CD4-positive, alpha-beta T cell treated with Interleukin-4 for 1 hour (primary cell): ENCODE data around the gene RUNDC1.
"Not testable (repeated sequence)": the region's sequence is repeated elsewhere in the genome, so short reads cannot be mapped to it uniquely, and the experiment has no call there.

Source experiments
- DNase-seq, 2 donors: peaks; one replicate each; pipeline ENCODE4 v3.0.0-alpha.2; 2020 to 2022

RUNDC1 gene

DNA sequence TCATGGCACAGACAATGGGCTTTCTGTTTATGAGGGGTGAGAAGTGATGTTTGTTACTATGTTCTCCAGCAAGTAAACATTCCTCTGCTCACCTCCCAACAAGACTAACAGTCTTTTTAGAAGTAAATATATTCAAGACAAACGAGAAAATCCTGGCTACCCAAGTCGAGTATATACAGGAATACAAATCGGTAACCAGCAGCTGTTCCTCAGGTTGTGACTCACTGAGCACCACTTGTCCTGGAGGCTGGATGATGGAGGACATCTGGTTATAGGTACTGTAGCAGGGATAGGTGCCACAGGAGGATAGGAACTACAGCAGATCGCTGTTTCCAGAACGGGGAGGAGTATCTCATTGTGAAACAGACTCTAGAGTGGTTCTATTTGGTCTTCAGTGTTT is 12.5 kb downstream of the RUNDC1 start:
- no peak for DNase-seq

DNA sequence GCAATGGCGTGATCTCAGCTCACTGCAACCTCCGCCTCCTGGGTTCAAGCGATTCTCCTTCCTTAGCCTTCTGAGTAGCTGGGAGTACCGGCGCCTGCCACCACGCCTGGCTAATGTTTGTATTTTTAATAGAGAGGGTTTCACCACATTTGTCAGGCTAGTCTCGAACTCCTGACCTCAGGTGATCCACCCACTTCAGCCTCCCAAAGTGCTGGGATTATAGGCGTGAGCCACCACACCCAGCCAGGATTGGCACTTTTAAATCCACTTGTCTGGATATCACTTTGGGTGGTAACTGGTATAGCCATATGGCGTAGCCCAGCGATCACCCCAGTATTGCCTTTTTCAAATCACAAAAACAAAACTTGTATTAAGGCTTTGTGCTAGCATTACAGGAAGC is 13.5 kb downstream of the RUNDC1 start:
- not testable (repeated sequence) for DNase-seq

DNA sequence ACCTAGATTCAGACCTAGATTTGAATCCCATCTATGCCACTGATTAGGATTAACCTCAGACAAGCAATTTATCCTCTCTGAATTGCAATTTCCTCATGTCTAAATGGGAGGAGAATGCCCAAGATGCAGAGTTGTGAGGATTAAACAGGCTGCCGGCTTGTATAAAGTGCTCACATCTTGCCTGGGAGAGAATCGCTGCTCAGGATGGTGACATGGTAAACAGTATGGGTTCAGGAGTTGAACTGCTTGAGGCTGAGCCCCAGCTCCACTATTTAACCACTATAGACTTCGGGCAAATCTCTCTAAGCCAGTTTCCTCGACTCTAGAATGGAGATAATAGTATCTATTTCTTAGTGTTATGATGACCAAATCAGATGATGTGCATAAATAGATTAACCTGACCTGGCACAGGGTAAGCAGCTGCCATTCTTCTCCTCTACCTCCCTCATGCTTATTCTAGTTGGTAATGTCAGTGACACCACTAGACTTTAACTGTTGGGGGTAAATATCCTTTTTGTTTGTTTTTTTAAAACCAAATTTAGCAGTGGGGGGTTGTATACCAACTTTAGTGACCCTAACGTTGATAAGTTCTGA is 17.1 kb downstream of the RUNDC1 start:
- DNase-seq, result no peak

DNA sequence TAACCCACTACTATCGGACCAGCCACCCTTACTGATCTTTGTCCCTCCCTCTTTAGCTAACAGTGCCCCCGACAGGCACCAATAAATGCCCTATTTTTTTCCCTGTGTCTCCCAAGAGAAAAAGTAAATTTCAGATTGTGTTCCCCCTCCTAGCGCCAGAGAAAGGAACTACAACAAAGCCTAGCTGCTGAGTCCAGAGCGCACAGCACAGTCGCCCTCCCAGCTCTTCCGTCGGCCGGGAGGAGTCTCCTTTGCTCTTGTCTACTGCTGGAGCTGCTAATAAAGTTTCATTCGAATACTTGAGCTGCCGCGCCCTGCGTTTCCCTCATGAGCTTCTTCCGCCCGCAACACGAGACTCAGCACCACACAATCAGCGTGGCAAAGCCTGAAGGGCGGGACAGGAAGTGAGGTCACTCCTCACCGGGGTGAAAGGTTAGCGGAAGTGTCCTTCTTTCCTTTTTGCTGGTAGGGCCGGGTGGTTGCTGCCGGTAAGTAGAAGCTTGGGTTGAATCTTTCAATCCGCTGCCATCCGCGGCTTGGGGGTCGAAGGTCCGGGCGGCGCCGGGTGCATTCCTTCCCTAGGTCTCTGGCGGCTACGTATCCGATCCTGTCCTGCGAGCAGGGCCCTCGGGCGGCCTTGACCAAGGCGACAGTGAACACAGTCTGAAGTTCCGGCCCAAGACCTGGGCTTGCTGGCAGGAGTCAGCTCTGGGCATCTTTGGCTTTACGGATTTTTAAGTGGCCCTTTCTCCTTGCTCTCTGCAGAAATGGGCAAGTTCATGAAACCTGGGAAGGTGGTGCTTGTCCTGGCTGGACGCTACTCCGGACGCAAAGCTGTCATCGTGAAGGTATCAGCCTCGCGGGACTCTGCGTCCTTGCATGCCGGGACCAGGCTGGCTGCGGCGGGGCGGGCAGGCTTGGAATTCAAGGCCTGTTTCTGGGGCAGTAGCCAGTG is 17.9 kb downstream of the RUNDC1 start, which contains the start of gene RPL27:
RPL27 (plus strand) TSS at position 436 of the 955 bp plus-strand sequence; CDS start at position 768, 332 bp downstream.
- DNase-seq, result peak; percentile 99

DNA sequence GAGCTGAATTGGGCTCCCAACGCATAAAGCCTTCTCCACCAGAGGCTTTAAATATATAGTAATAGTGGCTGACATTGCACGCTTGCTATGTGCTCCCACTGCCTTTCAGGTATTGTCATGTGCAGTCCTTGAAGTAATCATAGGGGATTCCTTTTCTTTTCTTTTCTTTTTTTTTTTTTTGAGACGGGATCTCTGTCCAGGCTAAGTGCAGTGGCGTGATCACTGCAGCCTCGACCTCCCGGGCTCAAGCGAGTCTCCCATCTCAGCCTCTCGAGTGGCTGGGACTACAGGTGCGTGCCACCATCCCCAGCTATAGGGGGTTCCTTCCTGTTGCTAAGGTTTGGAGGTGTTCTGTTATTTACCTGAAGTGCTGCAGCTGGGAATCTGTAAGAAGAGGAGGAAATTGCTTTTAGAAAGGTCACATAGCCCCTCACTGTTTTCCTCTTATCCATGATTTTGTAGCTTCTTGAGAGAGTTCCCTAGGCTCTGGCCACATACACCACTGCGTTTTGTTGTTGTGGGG is 18.7 kb downstream of the RUNDC1 start:
- DNase-seq, result no peak

DNA sequence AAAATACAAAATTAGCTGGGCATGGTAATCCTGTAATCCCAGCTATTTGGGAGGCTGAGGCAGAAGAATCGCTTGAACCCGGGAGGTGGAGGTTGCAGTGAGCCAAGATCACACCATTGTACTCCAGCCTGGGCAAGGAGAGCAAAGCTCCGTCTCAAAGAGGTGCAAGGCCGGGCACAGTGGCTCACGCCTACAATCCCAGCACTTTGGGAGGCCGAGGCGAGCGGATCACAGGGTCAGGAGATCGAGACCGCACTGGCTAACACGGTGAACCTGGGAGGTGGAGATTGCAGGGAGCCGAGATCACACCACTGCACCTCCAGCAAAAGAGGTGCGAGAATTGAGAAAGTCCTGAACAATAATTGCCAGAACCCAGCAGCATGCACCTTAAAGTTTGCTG is 20.5 kb downstream of the RUNDC1 start:
- DNase-seq, result not testable (repeated sequence)

DNA sequence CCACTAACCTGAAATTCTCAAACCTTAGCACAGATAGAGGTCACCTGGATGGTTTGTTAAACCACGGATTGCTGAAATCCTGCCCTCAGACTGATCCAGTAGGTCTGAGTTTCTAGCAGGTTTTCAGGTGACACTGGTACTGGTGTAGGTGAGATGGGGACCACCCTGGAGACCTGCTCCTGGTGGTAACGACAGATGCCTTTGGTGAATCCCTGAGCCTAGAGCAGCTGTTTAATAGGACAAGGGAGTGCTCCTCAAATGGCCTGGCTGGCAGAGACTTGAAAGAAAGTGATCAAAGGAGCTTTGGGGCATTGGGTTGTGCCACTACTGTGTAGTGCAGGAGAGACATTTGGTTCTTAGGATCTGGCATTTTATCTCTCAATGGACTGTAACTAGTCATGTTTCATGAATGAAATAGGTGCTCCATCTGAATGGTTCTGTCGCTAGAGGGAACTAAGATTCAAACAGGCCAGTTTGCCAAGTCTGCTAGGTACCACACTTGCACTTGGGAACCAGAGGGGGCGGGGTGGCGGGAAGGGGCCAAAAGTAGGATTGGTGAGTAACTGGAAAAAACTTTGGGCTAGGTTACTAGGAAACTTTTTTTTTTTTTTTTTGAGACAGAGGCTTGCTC is 23.3 kb downstream of the RUNDC1 start:
- no peak for DNase-seq

DNA sequence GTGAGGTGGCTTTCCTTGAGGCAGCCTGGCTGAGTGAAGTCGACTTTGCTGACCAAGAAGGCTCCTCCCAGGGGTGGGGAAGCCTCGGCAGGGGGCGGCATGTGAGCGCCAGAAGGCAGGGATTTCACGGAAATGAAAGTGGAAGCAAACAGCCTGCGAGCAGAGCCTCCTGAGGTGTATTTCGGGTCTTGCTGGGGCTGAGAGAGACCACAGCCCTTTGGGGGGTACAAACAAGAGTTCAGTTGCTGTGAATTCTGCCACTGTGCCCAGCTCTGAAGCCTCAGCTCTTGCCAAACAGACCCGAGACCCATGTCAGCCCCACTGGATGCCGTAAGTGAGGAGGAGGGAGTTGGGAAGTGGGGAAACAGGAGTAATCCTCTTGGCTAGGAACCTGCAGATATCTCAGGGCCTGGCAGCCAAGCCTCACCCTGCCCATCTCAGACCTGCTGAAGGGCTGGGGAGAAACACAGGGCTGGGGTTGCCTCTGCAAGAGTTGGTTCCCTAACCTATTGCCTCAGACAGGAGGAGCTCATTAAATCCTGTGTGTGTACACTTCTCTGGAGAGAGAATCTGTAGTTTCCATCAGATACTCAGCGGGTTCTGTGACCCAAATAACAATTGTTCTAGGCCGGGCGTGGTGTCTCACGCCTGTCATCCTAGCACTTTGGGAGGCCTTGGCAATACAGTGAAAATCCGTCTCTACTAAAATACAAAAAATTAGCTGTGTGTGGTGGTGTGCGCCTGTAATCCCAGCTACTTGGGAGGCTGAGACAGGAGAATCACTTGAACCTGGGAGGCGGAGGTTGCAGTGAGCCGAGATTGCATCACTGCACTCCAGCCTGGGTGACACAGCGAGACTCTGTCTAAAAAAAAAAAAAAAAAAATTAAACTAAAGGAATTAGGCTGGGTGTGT is 26.5 kb downstream of the RUNDC1 start, which contains the start of gene IFI35:
IFI35 (plus strand) TSS at position 146 of the 913 bp plus-strand sequence; CDS start at position 310, 164 bp downstream.
- peak; percentile 87 to 88 for DNase-seq

DNA sequence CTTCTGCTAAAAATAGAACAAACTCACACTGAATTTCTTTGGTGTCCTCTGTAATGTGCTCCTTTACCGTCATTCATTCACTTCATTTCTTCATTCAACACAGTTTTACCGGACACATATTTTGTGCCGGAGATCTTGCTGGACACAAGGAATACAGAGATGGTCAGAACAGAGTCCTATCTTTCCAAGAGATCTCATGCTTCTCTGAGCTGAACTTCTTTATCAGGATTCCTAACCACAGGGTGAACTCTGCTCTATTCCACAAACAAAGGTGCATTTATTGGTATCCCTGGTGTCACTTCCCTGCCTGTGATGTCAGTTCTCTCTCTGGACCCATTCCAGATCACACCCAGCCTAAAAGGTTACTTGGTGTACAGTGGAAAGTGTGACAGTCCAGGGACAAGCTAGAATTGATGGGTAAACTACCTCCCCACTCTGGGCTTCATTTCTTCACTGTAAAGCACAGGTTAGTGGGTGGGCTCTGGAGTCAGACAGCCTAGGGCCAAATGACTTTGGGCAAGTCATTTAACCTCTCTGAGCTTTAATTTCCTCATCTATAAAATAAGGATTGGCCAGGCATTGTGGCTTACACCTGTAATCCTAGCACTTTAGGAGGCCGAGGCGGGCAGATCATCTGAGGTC is 30.4 kb downstream of the RUNDC1 start:
- no peak for DNase-seq

DNA sequence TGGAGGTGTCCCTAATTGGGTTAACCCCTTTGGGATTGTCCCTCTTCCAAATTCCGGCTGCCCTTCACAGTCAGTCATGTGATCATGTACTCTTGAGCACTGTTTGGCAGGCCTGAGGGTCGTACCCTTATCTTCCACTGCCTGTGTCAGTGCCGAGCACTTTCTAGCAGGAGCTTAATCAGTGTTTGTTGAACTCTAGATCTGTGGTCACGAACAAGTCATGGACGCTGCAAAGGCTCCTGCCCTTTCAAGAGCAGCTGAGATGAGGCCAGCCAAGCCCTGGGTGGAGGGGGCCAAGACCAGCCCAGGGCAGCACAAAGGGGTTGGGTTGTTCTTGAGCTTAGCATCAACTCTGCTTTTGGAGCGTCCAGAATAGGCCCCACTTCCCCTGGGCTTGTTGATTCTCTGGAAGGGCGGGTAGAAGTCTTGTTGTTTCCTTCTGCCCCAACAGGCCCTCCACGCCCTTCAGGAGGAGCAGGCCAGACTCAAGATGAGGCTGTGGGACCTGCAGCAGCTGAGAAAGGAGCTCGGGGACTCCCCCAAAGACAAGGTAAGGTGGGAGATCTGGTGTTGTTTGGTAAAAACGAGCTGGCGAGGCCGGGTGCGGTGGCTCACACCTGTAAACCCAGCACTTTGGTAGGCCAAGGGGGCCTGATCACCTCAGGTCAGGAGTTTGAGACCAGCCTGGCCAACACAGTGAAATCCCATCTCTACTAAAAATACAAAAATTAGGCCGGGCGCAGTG is 31.5 kb downstream of the RUNDC1 start:
- DNase-seq, result no peak

DNA sequence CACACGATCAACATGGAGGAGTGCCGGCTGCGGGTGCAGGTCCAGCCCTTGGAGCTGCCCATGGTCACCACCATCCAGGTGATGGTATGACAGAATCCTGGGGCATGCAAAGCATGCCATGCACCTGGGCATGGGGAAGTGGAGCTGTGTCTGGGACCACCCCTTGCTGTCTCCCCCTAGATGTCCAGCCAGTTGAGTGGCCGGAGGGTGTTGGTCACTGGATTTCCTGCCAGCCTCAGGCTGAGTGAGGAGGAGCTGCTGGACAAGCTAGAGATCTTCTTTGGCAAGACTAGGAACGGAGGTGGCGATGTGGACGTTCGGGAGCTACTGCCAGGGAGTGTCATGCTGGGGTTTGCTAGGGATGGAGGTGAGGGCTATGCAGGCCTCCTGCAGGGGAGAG is 32.9 kb downstream of the RUNDC1 start:
- no peak for DNase-seq

DNA sequence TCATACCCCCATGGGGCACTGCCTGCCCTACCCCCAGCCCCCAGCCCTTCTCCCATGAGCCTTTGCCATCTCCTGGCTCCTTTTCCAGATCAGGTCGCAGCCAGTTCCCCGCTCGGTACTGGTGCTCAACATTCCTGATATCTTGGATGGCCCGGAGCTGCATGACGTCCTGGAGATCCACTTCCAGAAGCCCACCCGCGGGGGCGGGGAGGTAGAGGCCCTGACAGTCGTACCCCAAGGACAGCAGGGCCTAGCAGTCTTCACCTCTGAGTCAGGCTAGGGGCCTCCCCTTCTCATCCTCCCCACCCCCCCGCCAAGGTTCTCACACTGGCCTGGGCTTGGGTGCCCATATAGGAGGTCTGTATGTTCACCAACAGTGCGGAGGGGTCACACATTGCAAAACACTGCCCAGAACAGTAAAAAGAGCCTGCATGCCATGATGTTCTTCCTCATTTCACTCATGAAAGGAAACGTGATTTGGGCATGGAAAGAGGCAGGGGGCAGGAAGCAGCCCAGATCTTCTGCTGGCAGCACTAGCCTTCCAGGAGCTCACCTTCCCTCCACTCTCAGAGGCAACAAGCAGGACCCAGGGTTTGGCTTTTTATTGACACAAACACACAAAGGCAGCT is 33.8 kb downstream of the RUNDC1 start:
- DNase-seq, result no peak

DNA sequence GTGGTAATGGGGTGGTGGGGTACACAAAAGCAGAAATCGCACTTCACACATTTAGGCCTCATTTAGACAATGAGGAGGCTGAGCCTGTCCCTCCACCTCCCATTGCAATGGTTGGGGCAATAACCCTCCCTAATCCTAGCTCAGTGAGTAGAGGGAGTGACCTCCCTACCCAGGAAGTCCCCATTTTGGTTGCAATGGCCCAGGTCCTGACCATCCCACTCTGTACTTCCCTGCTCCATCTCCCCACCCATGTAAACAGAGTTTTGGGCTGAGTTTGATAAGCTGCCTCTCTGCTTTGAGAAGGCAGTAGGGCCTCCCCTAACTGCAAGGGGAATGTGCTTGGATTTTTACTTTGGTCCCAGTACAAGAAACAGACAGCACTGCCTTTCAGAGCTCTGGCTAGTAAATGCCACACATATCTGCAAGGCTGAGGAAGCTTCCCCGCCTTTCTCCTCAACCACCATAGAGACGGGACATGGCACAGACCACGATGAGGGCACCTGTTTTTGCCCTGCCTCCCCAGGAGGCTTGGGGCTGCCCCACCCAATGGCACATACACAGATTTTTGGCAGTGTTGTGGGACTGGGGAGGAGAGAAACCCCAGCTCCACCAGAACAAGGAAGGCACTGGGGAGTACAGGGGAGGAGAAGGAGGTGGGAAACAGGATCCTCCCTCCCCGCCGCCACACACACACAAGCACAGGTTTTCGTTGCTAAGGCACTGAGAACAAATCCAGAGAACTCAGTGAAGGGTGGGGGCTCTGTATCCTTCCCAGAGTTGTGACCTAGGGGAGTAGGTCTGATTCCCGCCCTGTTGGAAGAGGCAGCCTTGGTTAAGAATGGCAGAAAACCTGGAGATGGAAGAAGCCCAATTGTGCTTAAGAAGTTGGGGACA is 34.5 kb downstream of the RUNDC1 start:
- no peak for DNase-seq

DNA sequence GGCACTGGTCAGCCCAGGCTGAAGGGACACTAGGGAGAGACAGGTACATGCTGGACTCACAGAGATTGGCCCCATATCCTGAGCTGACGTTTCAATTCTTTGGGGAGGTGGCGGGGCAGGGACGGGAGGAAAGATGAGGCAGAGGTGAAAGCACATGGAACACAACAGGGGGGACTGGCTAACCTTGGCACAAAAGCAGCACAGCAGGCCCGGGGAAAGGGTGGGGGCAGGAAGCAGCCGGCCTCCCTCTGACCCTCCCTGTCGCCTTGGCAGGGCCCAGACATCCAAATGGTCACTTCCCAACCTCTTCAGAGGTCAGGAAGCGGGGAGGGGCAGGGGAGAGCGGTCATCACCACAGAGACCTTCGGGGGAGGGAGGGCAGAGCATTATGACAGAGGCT is 35.2 kb downstream of the RUNDC1 start:
- no peak for DNase-seq

DNA sequence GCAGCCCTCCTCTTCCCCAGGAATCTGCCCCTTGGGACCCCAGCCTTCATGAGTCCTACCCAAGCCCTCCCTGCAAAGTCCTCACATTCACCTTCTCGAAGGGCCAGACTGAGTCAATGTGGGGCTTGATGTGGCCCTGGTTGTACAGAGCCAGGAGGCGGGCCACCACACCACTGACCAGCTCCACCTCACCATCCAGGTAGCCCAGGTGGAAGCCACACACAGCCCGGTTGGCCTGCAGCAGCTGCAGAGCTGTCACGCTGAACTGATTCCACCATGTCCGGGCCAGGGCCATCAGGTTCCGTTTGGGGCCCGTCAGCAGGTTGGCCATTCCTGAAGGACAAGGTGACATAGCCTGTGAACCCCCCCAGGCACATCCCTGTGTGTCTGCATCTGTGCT is 35.9 kb downstream of the RUNDC1 start:
- no peak for DNase-seq

DNA sequence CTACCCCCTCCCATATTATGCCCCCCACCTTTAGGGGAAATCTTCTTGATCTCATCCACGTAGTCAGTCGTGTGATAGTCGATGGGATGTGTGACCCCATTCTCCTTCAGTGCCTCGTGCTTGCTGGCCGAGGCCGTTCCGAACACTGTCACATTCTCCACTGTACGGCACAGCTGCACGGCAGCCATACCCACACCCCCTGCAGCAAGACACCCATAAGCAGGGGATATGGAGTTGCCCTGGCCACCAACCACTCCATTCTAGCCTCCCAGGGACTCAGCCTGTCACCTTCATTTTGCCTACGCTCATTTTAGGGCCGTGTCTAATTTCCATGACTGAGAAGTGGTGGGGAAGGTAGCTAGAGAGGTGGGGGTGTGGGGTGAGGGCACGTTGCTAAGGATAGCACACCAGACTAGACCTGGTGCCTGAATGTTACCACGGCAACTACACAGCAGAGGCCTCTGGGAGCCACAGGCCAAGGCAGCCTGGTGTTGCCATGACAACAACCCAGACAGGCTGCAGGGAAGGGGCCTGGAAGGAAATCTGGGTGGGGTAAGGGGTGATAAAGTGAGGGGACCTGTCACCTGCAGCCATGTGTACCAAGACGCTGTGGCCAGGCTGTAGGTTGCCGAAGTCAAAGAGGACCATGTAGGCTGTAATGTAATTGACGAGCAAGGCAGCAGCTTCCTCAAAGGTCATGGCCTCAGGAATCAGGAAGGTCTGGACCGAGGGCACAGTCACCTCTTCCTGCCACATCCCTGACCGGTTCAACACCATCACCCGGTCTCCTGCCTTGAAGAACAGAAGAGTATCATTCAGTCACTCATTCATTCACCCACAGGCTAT is 37.9 kb downstream of the RUNDC1 start:
- DNase-seq, result peak; percentile 55 to 63

DNA sequence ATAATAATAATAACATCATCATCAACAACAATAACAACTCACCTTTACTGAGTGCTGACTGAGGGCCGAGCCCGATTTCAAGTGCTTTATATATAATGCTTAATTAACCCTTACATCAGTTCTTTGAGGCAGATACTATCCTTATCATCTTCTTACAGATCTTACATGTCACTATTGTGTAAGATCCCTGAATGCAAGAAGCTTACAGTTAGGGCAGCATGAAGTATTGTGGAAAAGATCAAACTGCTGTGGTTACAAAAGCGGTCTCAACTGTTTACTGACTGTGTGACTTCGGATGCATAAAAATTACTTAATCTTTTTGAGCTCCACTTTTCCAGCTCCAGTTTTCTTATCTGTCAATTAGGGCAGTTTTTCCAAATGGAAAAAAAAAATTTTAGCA is 38.6 kb downstream of the RUNDC1 start:
- no peak for DNase-seq

DNA sequence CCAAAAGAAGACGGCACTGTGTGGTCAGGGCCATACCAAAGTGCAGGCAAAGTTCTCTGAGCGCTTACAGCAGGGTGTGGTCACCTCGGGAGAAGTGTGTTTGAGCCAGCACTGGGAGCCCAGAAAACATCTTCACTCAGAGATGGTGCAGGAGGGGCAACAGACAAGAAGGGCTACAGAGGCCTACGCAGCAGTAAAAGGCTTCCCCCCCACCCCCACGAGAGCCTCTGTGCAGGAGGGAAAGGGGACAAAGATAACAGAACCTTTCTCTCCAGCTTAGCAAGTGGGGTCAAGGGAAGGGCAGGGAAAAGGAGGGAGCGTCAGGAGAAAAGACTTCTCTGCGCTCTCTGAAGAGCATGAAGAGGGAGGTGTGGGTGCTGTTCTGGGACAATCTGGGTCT is 39.1 kb downstream of the RUNDC1 start:
- DNase-seq, result no peak
